ENCODE measurements around the gene HBZ. TPM values are rescaled to one million over a fixed set of nuclear protein-coding genes. Genes with fewer than 3 reads are reported as not detected.

The HBZ gene
- total and polyA plus RNA-seq, 9 of the 15 experiments (the other 6 are each of a cell fraction or from before 2014, with no cell fraction given), result 58.0 to 610 (median 113) TPM

GRCh38 chr16:143047-143446 is 9.4 kb upstream of the HBZ start (continued):
- no peak for TF ChIP-seq CREB5 (CRISPR knock-in tag; IDR thresholded peaks at IDR 0.05)
- TF ChIP-seq RERE (CRISPR knock-in tag; IDR thresholded peaks at IDR 0.05; ENCODE audit: borderline replicate concordance), result no peak
- no peak for TF ChIP-seq MEF2A (IDR thresholded peaks at IDR 0.05; ENCODE audit: control insufficient read depth, low read depth, low read length)
- TF ChIP-seq FOXP4 (CRISPR knock-in tag; IDR thresholded peaks at IDR 0.05; ENCODE audit: borderline replicate concordance), result no peak
- TF ChIP-seq MLX (CRISPR knock-in tag; conservative IDR thresholded peaks at IDR 0.05), result no peak
- TF ChIP-seq COPS2 (conservative IDR thresholded peaks at IDR 0.05), result no peak
- no peak for TF ChIP-seq PRMT5 (CRISPR knock-in tag; IDR thresholded peaks at IDR 0.05)
- TF ChIP-seq ARID1B (IDR thresholded peaks at IDR 0.05), result peak; percentile 97
- no peak for TF ChIP-seq OTX1 (CRISPR knock-in tag; IDR thresholded peaks at IDR 0.05)
- TF ChIP-seq NFE2 (IDR thresholded peaks at IDR 0.05; ENCODE audit: low read depth), result peak; percentile 31; the same call in 1 of the 2 replicates
- no peak for TF ChIP-seq PCBP1 (IDR thresholded peaks at IDR 0.05; ENCODE audit: low read depth, low read length, poor library complexity, severe bottlenecking)
- no peak; the same call in 1 of the 2 replicates for TF ChIP-seq CREB3 (tag; conservative IDR thresholded peaks at IDR 0.05; ENCODE audit: low read depth)
- peak; percentile 74 for TF ChIP-seq VEZF1 (CRISPR knock-in tag; IDR thresholded peaks at IDR 0.05)
- TF ChIP-seq ZNF444 (CRISPR knock-in tag; IDR thresholded peaks at IDR 0.05), result no peak
- peak; percentile 42 for TF ChIP-seq SMAD1 (IDR thresholded peaks at IDR 0.05; ENCODE audit: low read depth, low read length, partially characterized antibody)
